HEK293T (cell line): ENCODE measurements around the gene CYP3A4.
A peak's percentile ranks its signal among the peaks of the same experiment; 100 is the strongest.

ENCODE experiments used
- CTCF ChIA-PET: fragments of 350-600 bp; formaldehyde crosslinking; extraction: SDS; loops from one replicate; lab custom pipeline; 2021; ENCODE audit warnings: antibody characterized with exemption, inconsistent platforms; lab: Yijun Ruan, JAX
- POLR2A ChIA-PET: fragments of 350-600 bp; formaldehyde crosslinking; extraction: SDS; loops from one replicate; lab custom pipeline; 2020; ENCODE audit warnings: antibody characterized with exemption, inconsistent platforms; lab: Yijun Ruan, JAX
- DNase-seq: peaks from one replicate; pipeline ENCODE4 v3.0.0; 2012; ENCODE audit warnings: mixed read lengths; ENCODE audit errors: extremely low spot score
- ARNT ChIP-seq: fragments of 450-650 bp; IDR thresholded peaks from 2 replicates; pipeline ENCODE4 v1.6.1; 2017; ENCODE audit warnings: mild to moderate bottlenecking
- BHLHE40 ChIP-seq: fragments of 450-650 bp; IDR thresholded peaks from 2 replicates; pipeline ENCODE4 v1.6.1; 2016; ENCODE audit warnings: mild to moderate bottlenecking, moderate library complexity, borderline replicate concordance
- CTBP1 ChIP-seq: fragments of 450-650 bp; IDR thresholded peaks from 2 replicates; pipeline ENCODE4 v1.6.1; 2016; ENCODE audit warnings: borderline replicate concordance
- ELF4 ChIP-seq: fragments of 450-650 bp; IDR thresholded peaks from 2 replicates; pipeline ENCODE4 v1.6.1; 2017; ENCODE audit warnings: antibody characterized with exemption
- FOXA1 ChIP-seq: fragments of 450-650 bp; IDR thresholded peaks from 2 replicates; pipeline ENCODE4 v1.6.1; 2016; ENCODE audit warnings: mild to moderate bottlenecking
- FOXK2 ChIP-seq: fragments of 450-650 bp; IDR thresholded peaks from 2 replicates; pipeline ENCODE4 v1.6.1; 2016; ENCODE audit warnings: mild to moderate bottlenecking
- FOXM1 ChIP-seq: fragments of 450-650 bp; IDR thresholded peaks from 2 replicates; pipeline ENCODE4 v1.6.1; 2017; ENCODE audit warnings: mild to moderate bottlenecking, borderline replicate concordance
- HDGF ChIP-seq: fragments of 450-650 bp; IDR thresholded peaks from 2 replicates; pipeline ENCODE4 v1.6.1; 2017; ENCODE audit warnings: antibody characterized with exemption, borderline replicate concordance
- L3MBTL2 ChIP-seq: fragments of 450-650 bp; conservative IDR thresholded peaks from 2 replicates; pipeline ENCODE4 v1.6.1; 2016; ENCODE audit warnings: mild to moderate bottlenecking
- LEF1 ChIP-seq: fragments of 450-650 bp; IDR thresholded peaks from 2 replicates; pipeline ENCODE4 v1.6.1; 2017; ENCODE audit warnings: mild to moderate bottlenecking, borderline replicate concordance
- NFRKB ChIP-seq: fragments of 450-650 bp; IDR thresholded peaks from 2 replicates; pipeline ENCODE4 v1.6.1; 2016; ENCODE audit warnings: mild to moderate bottlenecking, moderate library complexity
- PKNOX1 ChIP-seq: fragments of 450-650 bp; IDR thresholded peaks from 2 replicates; pipeline ENCODE4 v1.6.1; 2016
- SP1 ChIP-seq: fragments of 450-650 bp; IDR thresholded peaks from 2 replicates; pipeline ENCODE4 v1.6.1; 2017
- SUZ12 ChIP-seq: fragments of 450-650 bp; IDR thresholded peaks from 2 replicates; pipeline ENCODE4 v1.6.1; 2016; ENCODE audit warnings: mild to moderate bottlenecking
- TARDBP ChIP-seq: fragments of 450-650 bp; IDR thresholded peaks from 2 replicates; pipeline ENCODE4 v1.6.1; 2016
- ZNF384 ChIP-seq: fragments of 450-650 bp; IDR thresholded peaks from 2 replicates; pipeline ENCODE4 v1.6.1; 2016

CYP3A4 gene

DNA sequence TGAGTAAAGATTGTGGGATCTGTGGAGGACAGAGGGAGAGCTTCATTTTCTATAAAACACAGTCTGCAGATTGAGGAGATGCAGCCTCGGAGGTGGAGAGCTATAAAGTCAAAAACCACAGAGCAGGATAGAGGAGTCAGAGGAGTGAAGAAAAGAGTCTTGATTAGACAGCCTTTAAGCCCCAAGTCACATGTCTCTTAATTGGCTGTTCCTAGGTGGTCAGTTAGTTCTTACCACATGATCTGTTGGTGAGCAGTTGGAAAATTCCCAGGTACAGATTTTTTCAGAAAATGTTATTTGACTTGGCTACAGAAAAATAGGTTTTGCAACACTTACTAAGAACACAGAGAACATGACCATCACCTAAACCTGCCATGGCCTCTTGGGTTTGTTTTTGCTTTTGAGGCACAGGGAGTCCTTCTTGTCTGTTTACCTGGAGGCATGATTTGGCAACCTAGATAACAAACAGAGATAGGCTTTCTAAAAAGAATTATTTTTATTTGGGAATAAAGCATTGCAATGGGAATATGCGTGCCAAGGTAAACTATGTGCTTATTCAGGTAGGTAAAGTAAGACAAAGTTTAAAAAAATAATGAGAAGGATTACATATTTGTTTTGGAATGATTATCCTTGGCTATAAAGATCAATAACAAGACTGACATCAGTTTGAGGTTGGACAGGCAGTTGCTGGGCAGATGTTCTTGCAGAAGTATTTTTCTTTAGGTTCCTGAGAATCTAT, 43.2 kb upstream of the CYP3A4 start:
- CTCF ChIA-PET, result interaction anchor here (0.6 kb wide), 1 partner anchor 345 kb away, joined by 3 read pairs; no protein-coding TSS in a partner anchor
- POLR2A ChIA-PET, result no interaction called here
- TF ChIP-seq ARNT (no peak), CTBP1 (no peak), L3MBTL2 (no peak), SUZ12 (no peak), PKNOX1 (no peak), FOXA1 (no peak), HDGF (no peak), NFRKB (no peak), FOXK2 (no peak), LEF1 (no peak), BHLHE40 (no peak), SP1 (no peak), ZNF384 (no peak), FOXM1 (no peak), TARDBP (no peak), ELF4 (no peak)
- DNase-seq, result no peak

DNA sequence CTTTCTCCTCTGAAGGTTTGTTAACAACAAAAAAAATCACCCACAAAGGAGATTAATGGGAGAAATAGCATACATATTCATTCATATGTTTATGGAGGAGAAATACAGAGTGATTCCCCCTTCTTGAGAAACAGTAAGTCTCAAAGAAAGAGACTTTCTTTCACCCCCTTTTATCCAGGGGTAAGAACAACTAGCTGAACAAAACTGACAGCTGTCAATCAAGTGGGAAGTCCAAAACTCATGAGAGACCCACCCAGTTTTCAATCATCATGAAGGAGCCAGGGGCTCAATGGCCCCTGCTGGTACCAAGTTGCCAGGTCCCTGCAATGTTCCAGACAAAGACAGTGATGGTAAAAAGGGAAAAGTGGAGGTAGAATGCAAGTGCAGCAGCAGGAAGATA, 41.9 kb upstream of the CYP3A4 start:
- CTCF ChIA-PET, result no interaction called here
- POLR2A ChIA-PET, result interaction anchor here (0.6 kb wide), 1 partner anchor 301 kb away, joined by 5 read pairs; the partner anchor contains the start of gene MBLAC1
- TF ChIP-seq ZNF384 (no peak), PKNOX1 (peak; percentile 77)
- no peak for DNase-seq

- POLR2A ChIA-PET, result interaction anchor here (0.6 kb wide), 1 partner anchor 301 kb away, joined by 5 read pairs; the partner anchor contains the start of gene MBLAC1
- TF ChIP-seq ZNF384 (no peak), HDGF (no peak), ELF4 (no peak), LEF1 (no peak), ARNT (no peak), TARDBP (no peak), SUZ12 (no peak)
- DNase-seq, result no peak
- CTCF ChIA-PET, result no interaction called here
These were observed 41.5 kb upstream of the CYP3A4 start for GRCh38 chr7:99825452-99825851.

- DNase-seq, result no peak
- ChIA-PET CTCF (no interaction called here), POLR2A (no interaction called here)
- TF ChIP-seq CTBP1, result no peak
- TF ChIP-seq TARDBP, result no peak
- TF ChIP-seq ELF4, result no peak
- TF ChIP-seq L3MBTL2, result no peak
- TF ChIP-seq FOXM1, result no peak
- TF ChIP-seq ZNF384, result no peak
- TF ChIP-seq SUZ12, result no peak
- TF ChIP-seq SP1, result no peak
- no peak for TF ChIP-seq NFRKB
- no peak for TF ChIP-seq HDGF
- TF ChIP-seq BHLHE40, result no peak
- no peak for TF ChIP-seq FOXK2
- no peak for TF ChIP-seq ARNT
- no peak for TF ChIP-seq FOXA1
- TF ChIP-seq PKNOX1, result no peak
These were observed 40.1 kb upstream of the CYP3A4 start for GRCh38 chr7:99824091-99824490.

DNA sequence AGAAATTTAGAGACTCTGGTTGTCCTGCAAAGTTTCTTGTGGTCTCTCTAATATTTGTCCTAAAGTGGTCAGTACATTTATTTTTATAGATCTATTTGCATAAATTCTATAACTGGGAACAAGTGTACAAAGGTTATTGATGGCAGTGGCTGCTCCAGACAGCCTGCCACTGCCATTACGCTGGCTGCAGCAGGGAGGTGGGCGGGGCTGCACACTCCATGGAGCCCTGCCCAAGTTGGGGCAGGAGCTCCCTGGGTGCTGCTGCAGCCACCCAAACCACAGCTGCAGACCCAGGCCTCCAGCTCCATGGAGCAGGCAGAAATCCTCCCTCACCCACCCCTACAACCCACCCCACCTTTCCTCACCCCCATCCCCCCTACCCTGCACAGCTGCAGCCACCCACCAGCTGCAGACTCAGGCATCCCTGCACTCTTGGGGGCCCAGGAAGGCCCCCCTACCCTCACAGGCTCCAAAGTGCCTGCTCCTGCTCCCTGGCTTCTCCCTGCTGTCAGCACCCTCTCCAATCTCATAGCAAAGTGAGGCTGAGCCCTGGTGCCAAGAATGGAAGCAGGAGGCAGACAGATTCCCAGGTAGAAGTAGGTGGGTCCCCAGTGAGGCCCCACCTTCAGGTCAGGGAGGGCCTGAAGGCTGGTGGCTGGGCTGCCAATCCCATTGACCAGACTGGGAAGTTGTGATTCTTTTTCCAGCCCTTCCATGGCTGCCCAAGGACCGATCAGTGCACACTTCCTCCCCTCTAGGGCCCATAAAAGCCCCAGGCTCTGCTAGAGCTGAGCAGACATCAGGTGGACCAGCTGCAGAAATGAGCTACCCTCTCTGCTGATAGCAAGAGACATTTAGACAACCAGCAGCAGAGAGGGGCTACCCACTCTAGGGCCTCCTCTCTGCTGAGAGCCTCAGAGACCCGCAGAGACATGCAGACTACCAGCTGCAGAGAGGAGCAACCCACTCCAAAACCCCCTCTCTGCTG, 39.0 kb upstream of the CYP3A4 start:
- no peak for DNase-seq
- POLR2A ChIA-PET, result no interaction called here
- CTCF ChIA-PET, result no interaction called here
- no peak for TF ChIP-seq L3MBTL2
- TF ChIP-seq PKNOX1, result no peak
- TF ChIP-seq CTBP1, result no peak
- TF ChIP-seq NFRKB, result no peak
- TF ChIP-seq HDGF, result no peak
- TF ChIP-seq BHLHE40, result no peak
- TF ChIP-seq ARNT, result no peak
- no peak for TF ChIP-seq FOXA1
- no peak for TF ChIP-seq FOXM1
- TF ChIP-seq ELF4, result no peak
- no peak for TF ChIP-seq TARDBP
- no peak for TF ChIP-seq FOXK2
- no peak for TF ChIP-seq SP1
- TF ChIP-seq ZNF384, result no peak
- no peak for TF ChIP-seq SUZ12
- TF ChIP-seq LEF1, result no peak
